ENCODE results near the gene DENND2A. TPM values are rescaled to one million over a fixed set of nuclear protein-coding genes. Genes with fewer than 3 reads are reported as not detected.
"Not testable (repeated sequence)": the region's sequence is repeated elsewhere in the genome, so short reads cannot be mapped to it uniquely, and the experiment has no call there.

Gene DENND2A
- total RNA-seq, 1 donor from 2014 or later: 29.8 TPM

DNA sequence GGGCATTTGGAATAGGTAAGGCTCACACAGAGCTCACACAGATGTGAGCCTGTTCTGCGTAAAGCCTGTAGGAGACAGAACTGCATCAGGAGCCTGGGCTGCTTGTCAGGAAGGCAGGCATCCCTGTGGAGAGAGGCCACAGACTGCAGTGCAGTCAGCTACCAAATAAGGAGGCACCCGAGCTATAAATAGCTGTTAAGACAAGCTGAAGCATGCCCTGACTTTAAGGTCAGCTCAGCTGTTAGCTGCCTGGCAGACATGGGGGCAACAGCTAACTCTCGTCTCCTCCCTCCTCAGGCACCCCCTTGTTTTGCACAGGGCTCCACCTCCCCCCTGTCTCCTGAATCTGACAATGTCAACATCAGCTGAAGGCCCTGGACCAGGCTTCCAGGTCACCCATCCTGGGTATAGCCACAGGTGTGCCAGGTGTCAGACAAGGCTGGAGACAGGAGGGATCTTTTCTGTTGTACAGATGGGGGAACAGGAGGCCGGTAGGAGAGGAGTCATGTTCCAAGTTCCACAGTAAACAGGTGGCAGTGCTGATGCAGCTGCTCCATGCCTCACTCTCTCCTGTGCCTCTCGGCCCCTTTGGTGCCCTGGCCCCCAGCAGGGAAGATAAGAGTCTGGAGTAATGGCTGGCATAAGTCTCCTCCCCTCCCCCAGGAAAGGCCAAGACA lies 133.7 kb downstream of the DENND2A start:
- Mint-ChIP-seq H3K4me3 (no peak overlapping the region), H3K36me3 (ENCODE audit: low read depth) (no peaks in the 10 kb centered on the region), H3K27ac (ENCODE audit: unreplicated experiment) (no peak overlapping the region), H3K4me1 (peaks cover 10% of the 10 kb centered on the region), H3K27me3 (ENCODE audit: low read depth) (no peaks in the 10 kb centered on the region), H3K9me3 (no peaks in the 10 kb centered on the region)
- no peak for DNase-seq (ENCODE audit: low read depth, low spot score)
- TF ChIP-seq, protein P1, sequence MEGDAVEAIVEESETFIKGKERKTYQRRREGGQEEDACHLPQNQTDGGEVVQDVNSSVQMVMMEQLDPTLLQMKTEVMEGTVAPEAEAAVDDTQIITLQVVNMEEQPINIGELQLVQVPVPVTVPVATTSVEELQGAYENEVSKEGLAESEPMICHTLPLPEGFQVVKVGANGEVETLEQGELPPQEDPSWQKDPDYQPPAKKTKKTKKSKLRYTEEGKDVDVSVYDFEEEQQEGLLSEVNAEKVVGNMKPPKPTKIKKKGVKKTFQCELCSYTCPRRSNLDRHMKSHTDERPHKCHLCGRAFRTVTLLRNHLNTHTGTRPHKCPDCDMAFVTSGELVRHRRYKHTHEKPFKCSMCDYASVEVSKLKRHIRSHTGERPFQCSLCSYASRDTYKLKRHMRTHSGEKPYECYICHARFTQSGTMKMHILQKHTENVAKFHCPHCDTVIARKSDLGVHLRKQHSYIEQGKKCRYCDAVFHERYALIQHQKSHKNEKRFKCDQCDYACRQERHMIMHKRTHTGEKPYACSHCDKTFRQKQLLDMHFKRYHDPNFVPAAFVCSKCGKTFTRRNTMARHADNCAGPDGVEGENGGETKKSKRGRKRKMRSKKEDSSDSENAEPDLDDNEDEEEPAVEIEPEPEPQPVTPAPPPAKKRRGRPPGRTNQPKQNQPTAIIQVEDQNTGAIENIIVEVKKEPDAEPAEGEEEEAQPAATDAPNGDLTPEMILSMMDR (conservative IDR thresholded peaks at IDR 0.05): no peak

DNA sequence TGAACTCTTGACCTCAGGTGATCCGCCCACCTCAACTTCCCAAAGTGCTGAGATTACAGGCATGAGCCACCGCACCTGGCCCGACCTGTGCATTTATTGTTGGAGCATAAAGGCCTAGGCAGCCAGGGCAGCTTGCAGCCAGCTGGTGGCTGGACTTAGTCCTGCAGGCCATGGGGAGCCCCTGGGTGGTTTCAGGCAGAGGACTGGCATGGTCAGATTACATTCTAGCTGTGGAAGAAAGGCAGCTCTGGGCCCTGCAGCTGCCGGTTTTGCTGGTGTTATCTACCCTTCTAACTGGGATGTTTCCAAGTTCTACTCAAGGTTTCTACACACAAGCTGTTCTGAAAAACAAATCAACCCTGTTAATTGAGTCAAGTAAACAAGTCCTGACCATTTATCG lies 138.6 kb downstream of the DENND2A start:
- Mint-ChIP-seq H3K27ac (ENCODE audit: unreplicated experiment) (no peak overlapping the region), H3K4me1 (peaks cover 9% of the 10 kb centered on the region), H3K27me3 (ENCODE audit: low read depth) (no peaks in the 10 kb centered on the region), H3K36me3 (ENCODE audit: low read depth) (no peaks in the 10 kb centered on the region), H3K9me3 (no peaks in the 10 kb centered on the region), H3K4me3 (no peak overlapping the region)
- TF ChIP-seq, protein P1 (conservative IDR thresholded peaks at IDR 0.05): no peak
- DNase-seq (ENCODE audit: low read depth, low spot score): no peak

DNA sequence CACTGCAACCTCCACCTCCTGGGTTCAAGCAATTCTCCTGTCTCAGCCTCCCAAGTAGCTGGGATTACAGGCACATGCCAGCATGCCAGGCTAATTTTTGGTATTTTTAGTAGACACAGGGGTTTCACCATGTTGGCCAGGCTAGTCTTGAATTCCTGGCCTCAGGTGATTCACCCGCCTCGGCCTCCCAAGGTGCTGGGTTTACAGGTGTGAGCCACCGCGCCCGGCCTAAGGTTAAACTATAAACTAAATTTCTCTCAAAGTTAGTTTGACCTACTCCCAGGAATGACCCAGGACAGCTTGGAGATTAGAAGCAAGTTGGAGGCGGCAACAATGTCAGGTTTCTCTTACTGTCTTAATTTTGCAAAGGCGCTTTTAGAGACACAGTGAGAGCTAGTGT lies 142.8 kb downstream of the DENND2A start:
- not testable (repeated sequence) for H3K27me3 Mint-ChIP-seq (ENCODE audit: low read depth); H3K36me3 Mint-ChIP-seq (ENCODE audit: low read depth); H3K27ac Mint-ChIP-seq (ENCODE audit: unreplicated experiment); H3K4me3 Mint-ChIP-seq; H3K9me3 Mint-ChIP-seq; DNase-seq (ENCODE audit: low read depth, low spot score); H3K4me1 Mint-ChIP-seq

DNA sequence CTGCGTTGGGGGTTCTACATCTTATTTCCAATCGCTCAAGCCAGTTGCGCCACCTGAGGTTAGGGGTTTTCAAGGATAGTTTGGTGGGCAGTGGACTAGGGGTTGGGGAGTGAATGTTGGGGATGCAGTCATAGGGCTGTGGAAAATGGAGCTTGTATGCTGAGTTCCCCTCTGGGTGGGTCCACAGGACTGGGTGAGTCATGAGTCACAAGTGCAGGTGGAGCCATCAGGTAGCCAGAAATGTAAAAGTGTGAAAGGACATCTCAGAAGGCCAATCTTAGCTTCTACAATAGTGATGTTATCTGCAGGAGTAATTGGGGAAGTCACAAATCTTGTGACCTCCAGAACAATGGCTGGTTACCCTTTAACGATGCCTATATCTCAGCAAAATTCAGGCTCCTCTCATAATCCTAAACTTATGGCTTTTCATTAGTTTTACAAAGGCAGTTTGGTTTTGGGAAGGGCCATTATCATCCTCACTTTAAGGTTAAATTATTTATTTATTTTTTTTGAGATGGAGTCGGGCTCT lies 143.3 kb downstream of the DENND2A start:
- Mint-ChIP-seq H3K27ac (ENCODE audit: unreplicated experiment) (no peak overlapping the region), H3K4me1 (no peaks in the 10 kb centered on the region), H3K9me3 (no peaks in the 10 kb centered on the region), H3K4me3 (no peak overlapping the region), H3K27me3 (ENCODE audit: low read depth) (no peaks in the 10 kb centered on the region), H3K36me3 (ENCODE audit: low read depth) (no peaks in the 10 kb centered on the region)
- DNase-seq (ENCODE audit: low read depth, low spot score): no peak
- TF ChIP-seq, protein P1 (conservative IDR thresholded peaks at IDR 0.05): no peak

DNA sequence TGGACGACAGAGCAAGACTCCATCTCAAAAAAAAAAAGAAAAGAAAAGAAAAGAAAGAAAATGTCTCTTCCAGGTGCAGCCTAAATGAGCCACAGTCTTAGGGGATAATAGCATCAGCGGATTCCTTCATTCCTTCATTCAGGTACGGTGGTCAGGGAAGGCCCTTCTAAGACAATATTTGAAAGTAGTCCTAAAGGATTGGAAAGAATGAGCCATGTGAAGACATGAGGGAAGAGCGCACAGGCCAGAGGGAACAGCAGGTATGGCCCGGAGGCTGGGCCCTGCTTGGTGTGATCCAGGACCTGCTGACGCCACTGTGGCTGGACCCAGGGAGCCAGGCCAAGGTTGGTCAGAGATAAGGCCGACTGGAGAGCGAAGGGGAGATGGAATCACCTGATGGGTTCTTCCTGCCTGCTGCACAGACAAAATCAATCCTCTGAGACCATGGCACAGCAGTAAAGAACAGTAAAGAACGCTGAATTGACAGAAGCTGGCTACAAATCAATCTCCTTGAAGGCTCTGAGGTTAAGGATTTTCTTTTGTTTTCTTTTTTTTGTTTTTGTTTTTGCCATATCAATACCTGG lies 145.0 kb downstream of the DENND2A start:
- Mint-ChIP-seq H3K27ac (ENCODE audit: unreplicated experiment) (no peak overlapping the region), H3K4me3 (no peak overlapping the region), H3K9me3 (no peaks in the 10 kb centered on the region), H3K36me3 (ENCODE audit: low read depth) (no peaks in the 10 kb centered on the region), H3K27me3 (ENCODE audit: low read depth) (no peaks in the 10 kb centered on the region), H3K4me1 (no peaks in the 10 kb centered on the region)
- no peak for DNase-seq (ENCODE audit: low read depth, low spot score)
- TF ChIP-seq, protein P1 (conservative IDR thresholded peaks at IDR 0.05): no peak

DNA sequence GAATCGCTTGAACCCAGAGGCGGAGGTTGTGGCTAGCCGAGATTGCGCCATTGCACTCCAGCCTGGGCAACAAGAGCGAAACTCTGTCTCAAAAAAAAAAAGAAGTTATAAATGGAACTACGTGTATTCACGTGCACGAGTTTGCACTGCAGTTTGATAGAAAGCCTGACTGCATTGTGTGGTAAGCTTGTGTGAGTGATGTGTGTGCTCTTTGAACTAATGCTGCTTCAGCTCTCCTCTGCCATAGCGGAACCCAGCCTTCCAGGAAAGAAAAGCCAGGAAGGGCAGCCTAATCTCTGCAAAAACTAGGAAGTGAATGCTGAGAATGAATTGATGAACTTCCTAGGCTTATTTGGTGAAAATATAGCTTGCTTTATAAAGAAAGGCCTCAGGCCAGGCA lies 145.7 kb downstream of the DENND2A start:
- Mint-ChIP-seq H3K27ac (ENCODE audit: unreplicated experiment) (peak overlapping the region; percentile 19), H3K36me3 (ENCODE audit: low read depth) (no peaks in the 10 kb centered on the region)
- TF ChIP-seq, protein P1 (conservative IDR thresholded peaks at IDR 0.05): no peak

More for the DNA sequence above, 145.7 kb downstream of the DENND2A start:
- no peak for DNase-seq (ENCODE audit: low read depth, low spot score)
- Mint-ChIP-seq H3K4me3 (no peak overlapping the region), H3K27me3 (ENCODE audit: low read depth) (no peaks in the 10 kb centered on the region), H3K4me1 (no peaks in the 10 kb centered on the region), H3K9me3 (no peaks in the 10 kb centered on the region)
